Hepatic stellate cell (primary cell): ENCODE measurements around the gene CYP46A1.

Experiments used
- DNase-seq: peaks from one replicate; pipeline ENCODE4 v3.0.0; 2011; ENCODE audit warnings: low spot score

The CYP46A1 gene

GRCh38 chr14:99745307-99745951, 61.3 kb downstream of the CYP46A1 start:
- peak; percentile 76 for DNase-seq

- DNase-seq, result no peak
These were observed 63.1 kb downstream of the CYP46A1 start for GRCh38 chr14:99747167-99747566.

- DNase-seq, result no peak
These were observed 63.7 kb downstream of the CYP46A1 start for GRCh38 chr14:99747582-99748330.

GRCh38 chr14:99748529-99748928, 64.4 kb downstream of the CYP46A1 start:
- no peak for DNase-seq

GRCh38 chr14:99749142-99749541, 65.0 kb downstream of the CYP46A1 start:
- DNase-seq, result no peak

GRCh38 chr14:99749763-99750715, 65.9 kb downstream of the CYP46A1 start:
- DNase-seq, result no peak

- no peak for DNase-seq
These were observed 66.8 kb downstream of the CYP46A1 start for GRCh38 chr14:99750746-99751450.

GRCh38 chr14:99751539-99752485, 67.7 kb downstream of the CYP46A1 start:
- peak; percentile 79 for DNase-seq

GRCh38 chr14:99752486-99753121, 68.5 kb downstream of the CYP46A1 start:
- peak; percentile 89 for DNase-seq

- DNase-seq, result no peak
These were observed 69.4 kb downstream of the CYP46A1 start for GRCh38 chr14:99753225-99754140.

GRCh38 chr14:99754141-99755067, 70.3 kb downstream of the CYP46A1 start:
- no peak for DNase-seq

- DNase-seq, result no peak
These were observed 70.9 kb downstream of the CYP46A1 start for GRCh38 chr14:99755068-99755405.

- DNase-seq, result peak; percentile 93
These were observed 71.8 kb downstream of the CYP46A1 start for GRCh38 chr14:99755629-99756603.

- no peak for DNase-seq
These were observed 72.7 kb downstream of the CYP46A1 start for GRCh38 chr14:99756796-99757195.

- DNase-seq, result peak; percentile 85
These were observed 73.4 kb downstream of the CYP46A1 start for GRCh38 chr14:99757331-99758070.
